A673 (cell line): ENCODE data around the gene TMCC1. TPM values are rescaled to one million over a fixed set of nuclear protein-coding genes. Genes with fewer than 3 reads are reported as not detected.

Experiments
- BruUV-seq: library from RNA; stranded (reverse); fragments of 400-500 nt; replicated peaks from 2 replicates; lab custom pipeline; 2021; lab: Mats Ljungman, UMichigan
- CTCF ChIA-PET: fragments of 300-600 bp; sonication (Branson Sonifier 250); formaldehyde crosslinking; loops from one replicate; lab custom pipeline; 2022; ENCODE audit warnings: antibody characterized with exemption; lab: Charles Lee
- POLR2A ChIA-PET: fragments of 300-600 bp; sonication (Branson Sonifier 250); formaldehyde crosslinking; loops from one replicate; lab custom pipeline; 2022; ENCODE audit warnings: antibody characterized with exemption; ENCODE audit not compliant: low non-redundant PET; lab: Charles Lee
- DNase-seq: peaks from one replicate; pipeline ENCODE4 v3.0.0-alpha.2; 2015; ENCODE audit warnings: low spot score
- H3K27ac ChIP-seq: fragments of 200-600 bp; sonication (generic); 2 replicates; pipeline ENCODE4 v1.5.1; 2016; ENCODE audit warnings: mixed run types, low read depth, mild to moderate bottlenecking, mixed read lengths, antibody characterized with exemption, low read length; ENCODE audit not compliant: poor library complexity, severe bottlenecking
- H3K27me3 ChIP-seq: fragments of 200-600 bp; sonication (generic); replicated peaks from 2 replicates; pipeline ENCODE4 v1.6.1; 2017; ENCODE audit warnings: mixed run types, low read depth, mild to moderate bottlenecking, mixed read lengths, antibody characterized with exemption, low read length; ENCODE audit not compliant: insufficient read depth, poor library complexity
- H3K36me3 ChIP-seq: fragments of 200-600 bp; sonication (generic); 2 replicates; pipeline ENCODE4 v1.6.1; 2016; ENCODE audit warnings: mixed run types, mild to moderate bottlenecking, mixed read lengths, antibody characterized with exemption, low read length; ENCODE audit not compliant: insufficient read depth, poor library complexity, severe bottlenecking
- H3K4me1 ChIP-seq: fragments of 200-600 bp; sonication (generic); 2 replicates; pipeline ENCODE4 v1.6.1; 2017; ENCODE audit warnings: mixed run types, mild to moderate bottlenecking, mixed read lengths, antibody characterized with exemption, low read length; ENCODE audit not compliant: insufficient read depth, poor library complexity, severe bottlenecking
- H3K4me3 ChIP-seq: fragments of 200-600 bp; sonication (generic); 2 replicates; pipeline ENCODE4 v1.5.1; 2016; ENCODE audit warnings: low read depth, mixed run types, mild to moderate bottlenecking, mixed read lengths, low read length; ENCODE audit not compliant: poor library complexity, severe bottlenecking
- H3K9me3 ChIP-seq: fragments of 200-600 bp; sonication (generic); 2 replicates; pipeline ENCODE4 v1.6.1; 2016; ENCODE audit warnings: mixed run types, low read depth, mild to moderate bottlenecking, mixed read lengths, antibody characterized with exemption, low read length; ENCODE audit not compliant: poor library complexity, severe bottlenecking
- CTCF ChIP-seq: fragments of 300-800, 200-600 bp; sonication (generic); conservative IDR thresholded peaks from 2 replicates; pipeline ENCODE4 v1.5.1; 2017; ENCODE audit warnings: low read depth, mild to moderate bottlenecking, antibody characterized with exemption, low read length, moderate library complexity, mixed read lengths
- EZH2 ChIP-seq: fragments of 200-600 bp; sonication (generic); IDR thresholded peaks from 2 replicates; pipeline ENCODE4 v1.6.1; 2017; ENCODE audit warnings: borderline replicate concordance, low read depth, mild to moderate bottlenecking, mixed read lengths, antibody characterized with exemption, low read length; ENCODE audit not compliant: poor library complexity, severe bottlenecking
- intact Hi-C: fragments of 100-400 bp; cut with micrococcal nuclease; formaldehyde crosslinking; loops from one replicate; pipeline ENCODE4 v1.10.0; 2022; ENCODE audit not compliant: unreplicated experiment
- total RNA-seq: library from RNA; stranded (reverse); gene quantifications from 2 replicates; pipeline ENCODE4 v1.2.3, GENCODE V29; 2021

Gene TMCC1
- total RNA-seq, 1 experiment from 2014 or later = 29.4 TPM

- intact Hi-C loops = no loop called here
- BruUV-seq = no TSS peak
- CTCF ChIA-PET = no interaction called here
- H3K9me3 ChIP-seq = no peaks in the 10 kb centered on the region
- H3K27ac ChIP-seq = no peak overlapping the region
- TF ChIP-seq EZH2 (no peak), CTCF (no peak)
- POLR2A ChIA-PET = interaction anchor here (0.7 kb wide), 1 partner anchor 23 kb away, joined by 3 read pairs; no protein-coding TSS in a partner anchor
- no peaks in the 10 kb centered on the region for H3K36me3 ChIP-seq
- H3K4me1 ChIP-seq = peaks cover 20% of the 10 kb centered on the region
- no peak overlapping the region for H3K4me3 ChIP-seq
- H3K27me3 ChIP-seq = no peaks in the 10 kb centered on the region
- DNase-seq = no peak
Measured at GRCh38 chr3:129623447-129624118, 269.9 kb downstream of the TMCC1 start.

- intact Hi-C loops = no loop called here
- H3K27ac ChIP-seq = no peak overlapping the region
- no peak for DNase-seq
- no peak for TF ChIP-seq CTCF
- TF ChIP-seq EZH2 = no peak
- POLR2A ChIA-PET = interaction anchor here (0.7 kb wide), 1 partner anchor 24 kb away, joined by 3 read pairs; no protein-coding TSS in a partner anchor
- no peak overlapping the region for H3K4me3 ChIP-seq
- H3K4me1 ChIP-seq = peaks cover 17% of the 10 kb centered on the region
- H3K36me3 ChIP-seq = no peaks in the 10 kb centered on the region
- CTCF ChIA-PET = no interaction called here
- no peaks in the 10 kb centered on the region for H3K9me3 ChIP-seq
- BruUV-seq = no TSS peak
- H3K27me3 ChIP-seq = no peaks in the 10 kb centered on the region
Measured at GRCh38 chr3:129622933-129623332, 270.6 kb downstream of the TMCC1 start.

GRCh38 chr3:129622226-129622874 is 271.2 kb downstream of the TMCC1 start:
- H3K4me1 ChIP-seq = peaks cover 17% of the 10 kb centered on the region
- no peak for DNase-seq
- no peak overlapping the region for H3K27ac ChIP-seq
- no peaks in the 10 kb centered on the region for H3K36me3 ChIP-seq
- ChIA-PET CTCF (no interaction called here), POLR2A (interaction anchor here (0.7 kb wide), 1 partner anchor 24 kb away, joined by 3 read pairs; no protein-coding TSS in a partner anchor)
- H3K27me3 ChIP-seq = no peaks in the 10 kb centered on the region
- BruUV-seq = no TSS peak
- H3K4me3 ChIP-seq = no peak overlapping the region
- H3K9me3 ChIP-seq = no peaks in the 10 kb centered on the region
- intact Hi-C loops = no loop called here
- no peak for TF ChIP-seq EZH2
- TF ChIP-seq CTCF = no peak
